PC-9 (cell line): ENCODE data around the gene SAA1.

Experiments
- EZH2 ChIP-seq: fragments of 200-600 bp; sonication (generic); IDR thresholded peaks from 2 replicates; pipeline ENCODE4 v1.8.0; 2017; ENCODE audit warnings: antibody characterized with exemption, low read depth
- TF ChIP-seq, protein P1 (sequence below): fragments of 200-600 bp; sonication (generic); conservative IDR thresholded peaks from 2 replicates; pipeline ENCODE4 v1.6.1; 2017; ENCODE audit warnings: mixed run types, antibody characterized with exemption, mild to moderate bottlenecking, moderate library complexity

DNA sequence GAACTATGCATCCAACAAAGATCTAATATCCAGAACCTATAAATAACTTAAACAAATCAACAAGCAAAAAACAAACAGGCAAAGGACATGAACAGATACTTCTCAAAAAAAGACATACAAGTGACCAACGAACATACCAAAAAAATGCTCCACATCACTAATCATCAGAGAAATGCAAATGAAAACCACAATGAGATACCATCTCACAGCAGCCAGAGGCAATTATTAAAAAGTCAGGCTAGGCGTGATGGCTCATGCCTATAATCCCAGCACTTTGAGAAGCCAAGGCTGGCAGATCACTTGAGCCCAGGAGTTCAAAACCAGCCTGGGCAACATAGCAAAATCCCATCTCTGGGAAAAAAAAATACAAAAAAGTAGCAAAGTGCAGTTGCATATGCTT is 40.2 kb upstream of the SAA1 start:
- TF ChIP-seq, protein P1, sequence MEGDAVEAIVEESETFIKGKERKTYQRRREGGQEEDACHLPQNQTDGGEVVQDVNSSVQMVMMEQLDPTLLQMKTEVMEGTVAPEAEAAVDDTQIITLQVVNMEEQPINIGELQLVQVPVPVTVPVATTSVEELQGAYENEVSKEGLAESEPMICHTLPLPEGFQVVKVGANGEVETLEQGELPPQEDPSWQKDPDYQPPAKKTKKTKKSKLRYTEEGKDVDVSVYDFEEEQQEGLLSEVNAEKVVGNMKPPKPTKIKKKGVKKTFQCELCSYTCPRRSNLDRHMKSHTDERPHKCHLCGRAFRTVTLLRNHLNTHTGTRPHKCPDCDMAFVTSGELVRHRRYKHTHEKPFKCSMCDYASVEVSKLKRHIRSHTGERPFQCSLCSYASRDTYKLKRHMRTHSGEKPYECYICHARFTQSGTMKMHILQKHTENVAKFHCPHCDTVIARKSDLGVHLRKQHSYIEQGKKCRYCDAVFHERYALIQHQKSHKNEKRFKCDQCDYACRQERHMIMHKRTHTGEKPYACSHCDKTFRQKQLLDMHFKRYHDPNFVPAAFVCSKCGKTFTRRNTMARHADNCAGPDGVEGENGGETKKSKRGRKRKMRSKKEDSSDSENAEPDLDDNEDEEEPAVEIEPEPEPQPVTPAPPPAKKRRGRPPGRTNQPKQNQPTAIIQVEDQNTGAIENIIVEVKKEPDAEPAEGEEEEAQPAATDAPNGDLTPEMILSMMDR = no peak
- TF ChIP-seq EZH2 = no peak
